Fibroblast of lung (primary cell): ENCODE measurements around the gene PALS2.

Source experiments
- EZH2 ChIP-seq: IDR thresholded peaks from 2 replicates; pipeline ENCODE4 v1.5.1; 2012; ENCODE audit warnings: low read length, control low read depth, mild to moderate bottlenecking; ENCODE audit errors: missing control alignments
- TF ChIP-seq, protein P1 (sequence below), 2 donors: IDR thresholded peaks in 1 of 2; conservative IDR thresholded peaks in 1 of 2; 1 replicate in 1 of 2; 2 replicates in 1 of 2; pipeline ENCODE4 v1.5.1; 2011 to 2012; ENCODE audit warnings: low read length in 2 of 2, control low read depth in 1 of 2, inconsistent platforms in 1 of 2, low read depth in 1 of 2, mild to moderate bottlenecking in 1 of 2

DNA sequence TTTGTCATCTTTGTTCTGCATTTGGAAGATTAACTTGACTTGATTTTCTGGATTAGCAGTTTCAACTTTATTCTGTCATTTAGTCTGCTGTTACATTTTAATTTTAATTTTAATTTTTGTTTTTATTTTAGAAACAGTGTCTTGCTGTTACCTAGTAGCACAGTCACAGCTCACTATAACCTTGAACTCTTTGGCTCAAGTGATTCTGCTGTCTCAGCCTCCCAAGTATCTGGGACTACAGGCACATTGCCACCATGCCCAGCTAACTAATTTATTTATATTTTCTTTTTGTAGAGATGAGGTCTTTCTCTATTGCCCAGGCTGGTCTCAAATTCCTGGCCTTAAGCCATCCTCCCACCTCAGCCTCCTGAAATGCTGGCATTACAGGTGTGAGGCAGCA lies 35.3 kb downstream of the PALS2 start:
- TF ChIP-seq, protein P1, sequence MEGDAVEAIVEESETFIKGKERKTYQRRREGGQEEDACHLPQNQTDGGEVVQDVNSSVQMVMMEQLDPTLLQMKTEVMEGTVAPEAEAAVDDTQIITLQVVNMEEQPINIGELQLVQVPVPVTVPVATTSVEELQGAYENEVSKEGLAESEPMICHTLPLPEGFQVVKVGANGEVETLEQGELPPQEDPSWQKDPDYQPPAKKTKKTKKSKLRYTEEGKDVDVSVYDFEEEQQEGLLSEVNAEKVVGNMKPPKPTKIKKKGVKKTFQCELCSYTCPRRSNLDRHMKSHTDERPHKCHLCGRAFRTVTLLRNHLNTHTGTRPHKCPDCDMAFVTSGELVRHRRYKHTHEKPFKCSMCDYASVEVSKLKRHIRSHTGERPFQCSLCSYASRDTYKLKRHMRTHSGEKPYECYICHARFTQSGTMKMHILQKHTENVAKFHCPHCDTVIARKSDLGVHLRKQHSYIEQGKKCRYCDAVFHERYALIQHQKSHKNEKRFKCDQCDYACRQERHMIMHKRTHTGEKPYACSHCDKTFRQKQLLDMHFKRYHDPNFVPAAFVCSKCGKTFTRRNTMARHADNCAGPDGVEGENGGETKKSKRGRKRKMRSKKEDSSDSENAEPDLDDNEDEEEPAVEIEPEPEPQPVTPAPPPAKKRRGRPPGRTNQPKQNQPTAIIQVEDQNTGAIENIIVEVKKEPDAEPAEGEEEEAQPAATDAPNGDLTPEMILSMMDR (conservative IDR thresholded peaks at IDR 0.05 in 1 of 2, IDR thresholded peaks at IDR 0.05 in 1 of 2; ENCODE audit: low read depth in 1 of 2, low read length in 2 of 2) = no peak
- no peak for TF ChIP-seq EZH2
